ENCODE measurements around the gene METTL15.
"Not testable (repeated sequence)": the region's sequence is repeated elsewhere in the genome, so short reads cannot be mapped to it uniquely, and the experiment has no call there.

- TF ChIP-seq CSDC2 (CRISPR knock-in tag; IDR thresholded peaks at IDR 0.05); TOX (CRISPR knock-in tag; IDR thresholded peaks at IDR 0.05; ENCODE audit: borderline replicate concordance); PATZ1 (CRISPR knock-in tag; IDR thresholded peaks at IDR 0.05; ENCODE audit: borderline replicate concordance); CREB5 (CRISPR knock-in tag; IDR thresholded peaks at IDR 0.05; ENCODE audit: low read depth); GLIS3 (CRISPR knock-in tag; IDR thresholded peaks at IDR 0.05); PPARA (CRISPR knock-in tag; IDR thresholded peaks at IDR 0.05; ENCODE audit: borderline replicate concordance); ARNTL (CRISPR knock-in tag; IDR thresholded peaks at IDR 0.05; ENCODE audit: borderline replicate concordance, low read depth); TSHZ2 (CRISPR knock-in tag; IDR thresholded peaks at IDR 0.05): not testable (repeated sequence)
These were observed 21.0 kb upstream of the METTL15 start for GRCh38 chr11:28087192-28087591.

Data from SK-N-SH treated with all-trans-retinoic acid at 6 μM for 48 hours (cell line).